Psoas muscle (tissue), 8 donors: Measurements from ENCODE around the gene SCUBE1. TPM values are rescaled to one million over a fixed set of nuclear protein-coding genes. Genes with fewer than 3 reads are reported as not detected.

Experiments
- ATAC-seq, 4 donors: fragments of 200-7000 bp; cut with Tn5 transposase; one replicate each; pipeline ENCODE4 v1.9.1; 2020; ENCODE audit warnings: moderate library complexity in 3 of 4, mild to moderate bottlenecking in 2 of 4
- DNase-seq, 2 donors: peaks; one replicate each; pipeline ENCODE4 v3.0.0-alpha.2; 2020
- H3K27ac ChIP-seq: fragments of 200-600 bp; one replicate; pipeline ENCODE4 v1.8.0; 2022
- H3K27me3 ChIP-seq, 3 donors: fragments of 200-600 bp in 1 of 3; one replicate each; pipeline versions ENCODE4 v1.6.1 to v1.8.0; 2013 to 2022; ENCODE audit warnings: low read length in 2 of 3, mild to moderate bottlenecking in 2 of 3, moderate library complexity in 1 of 3; ENCODE audit not compliant: insufficient read depth in 3 of 3
- H3K36me3 ChIP-seq, 2 donors: fragments of 200-600 bp in 1 of 2; one replicate each; pipeline versions ENCODE4 v1.6.1 to v1.8.0; 2013 to 2022; ENCODE audit warnings: low read depth in 1 of 2, mild to moderate bottlenecking in 1 of 2, moderate library complexity in 1 of 2; ENCODE audit not compliant: insufficient read depth in 1 of 2
- H3K4me1 ChIP-seq: fragments of 200-600 bp; one replicate; pipeline ENCODE4 v1.8.0; 2022
- H3K4me3 ChIP-seq: fragments of 200-600 bp; one replicate; pipeline ENCODE4 v1.8.0; 2022; ENCODE audit warnings: mild to moderate bottlenecking
- H3K9me3 ChIP-seq: fragments of 200-600 bp; one replicate; pipeline ENCODE4 v1.8.0; 2022
- whole genome bisulfite sequencing, 3 donors: extraction: QIAGEN DNeasy Blood & Tissue Kit; methylation state at CpG; one replicate each; pipeline versions ENCODE4 v1.1.6 to v1.1.7; 2013; 5-methylcytosine and 5-hydroxymethylcytosine counted together
- intact Hi-C, 2 donors: fragments of 100-400 bp; cut with DNase I; formaldehyde crosslinking; loops; one replicate each; pipeline versions ENCODE4 v1.11.0 to v1.14.2; 2022
- polyA plus RNA-seq, 3 donors: library from polyadenylated mRNA; stranded (reverse); fragments of 200-250 nt; gene quantifications; one replicate each; pipeline ENCODE4 v1.2.3, GENCODE V29; 2013
- total RNA-seq, 4 donors: library from RNA; stranded (reverse); fragmentation: NEBNext Ultra II Directional in 2 of 4; extraction: Animal tissue kit (Norgen Biotek cat#: 25700) in 2 of 4; gene quantifications; one replicate each; pipeline versions ENCODE4 v1.2.1 to v1.2.4, GENCODE V29; 2021 to 2023
- TF ChIP-seq, protein P1 (sequence below): fragments of 200-600 bp; IDR thresholded peaks from one replicate; pipeline ENCODE4 v1.8.0; 2022; ENCODE audit warnings: antibody characterized with exemption
- donor health status: healthy with polysubstance abuse.
- donor health status: DM: no; HTN: no; CAD: no; lungs with moderate emphysema.
- donor health status: Bipolar disorder and iron deficiency.
- donor health status: healthy.
- donor health status: DM: yes; HTN: yes; CAD: no.
- donor health status: DM: no; HTN: no; CAD: no.
- donor health status: DM: no; HTN: no; CAD: no.
- donor health status: DM: yes; HTN: yes; CAD: no.

The SCUBE1 gene
- total and polyA plus RNA-seq, 7 donors, result 0.04 to 0.19 (median 0.08) TPM

DNA sequence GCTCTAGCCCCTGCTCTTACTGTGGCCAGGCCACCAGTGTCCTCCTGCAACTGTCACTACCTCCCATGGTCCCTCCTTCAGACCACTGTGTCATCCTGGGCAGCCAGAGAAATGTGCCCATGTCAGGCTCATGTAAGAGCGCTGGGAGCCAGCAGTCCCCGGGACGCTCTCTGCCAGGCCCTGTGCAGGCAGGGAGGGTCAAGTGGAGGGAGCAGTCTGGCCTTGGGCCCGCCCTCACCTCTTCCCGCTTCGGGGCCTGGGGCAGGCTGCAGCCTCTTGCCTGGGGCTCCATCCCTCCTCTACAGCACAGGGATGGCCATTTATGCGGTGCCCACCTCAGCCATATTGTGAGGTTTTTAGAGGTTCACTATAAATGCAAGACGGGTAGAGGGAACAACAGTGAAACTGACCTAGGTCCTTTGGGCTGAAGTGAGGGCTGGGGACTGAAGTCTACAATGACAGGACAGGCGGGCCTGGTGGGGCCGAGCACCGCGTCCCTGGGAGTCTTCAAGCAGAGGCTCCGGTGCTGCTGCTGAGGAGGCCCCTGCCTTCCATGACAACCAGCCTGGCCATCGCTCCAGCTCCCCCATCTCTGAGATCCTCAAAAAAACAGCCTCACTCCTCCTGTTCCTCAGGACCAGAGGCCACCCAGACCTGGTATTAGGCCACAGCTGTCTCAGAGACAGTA, 101.3 kb downstream of the SCUBE1 start:
- no peaks in the 10 kb centered on the region for H3K9me3 ChIP-seq
- H3K4me3 ChIP-seq, result no peak overlapping the region
- peaks cover 0 to 33% (median 0%) of the 10 kb centered on the region in 3 donors for H3K27me3 ChIP-seq
- WGBS, 3 donors, result 88 to 91% (median 89%) methylated on average over 12 to 14 of the region's 14 CpGs
- TF ChIP-seq, protein P1, sequence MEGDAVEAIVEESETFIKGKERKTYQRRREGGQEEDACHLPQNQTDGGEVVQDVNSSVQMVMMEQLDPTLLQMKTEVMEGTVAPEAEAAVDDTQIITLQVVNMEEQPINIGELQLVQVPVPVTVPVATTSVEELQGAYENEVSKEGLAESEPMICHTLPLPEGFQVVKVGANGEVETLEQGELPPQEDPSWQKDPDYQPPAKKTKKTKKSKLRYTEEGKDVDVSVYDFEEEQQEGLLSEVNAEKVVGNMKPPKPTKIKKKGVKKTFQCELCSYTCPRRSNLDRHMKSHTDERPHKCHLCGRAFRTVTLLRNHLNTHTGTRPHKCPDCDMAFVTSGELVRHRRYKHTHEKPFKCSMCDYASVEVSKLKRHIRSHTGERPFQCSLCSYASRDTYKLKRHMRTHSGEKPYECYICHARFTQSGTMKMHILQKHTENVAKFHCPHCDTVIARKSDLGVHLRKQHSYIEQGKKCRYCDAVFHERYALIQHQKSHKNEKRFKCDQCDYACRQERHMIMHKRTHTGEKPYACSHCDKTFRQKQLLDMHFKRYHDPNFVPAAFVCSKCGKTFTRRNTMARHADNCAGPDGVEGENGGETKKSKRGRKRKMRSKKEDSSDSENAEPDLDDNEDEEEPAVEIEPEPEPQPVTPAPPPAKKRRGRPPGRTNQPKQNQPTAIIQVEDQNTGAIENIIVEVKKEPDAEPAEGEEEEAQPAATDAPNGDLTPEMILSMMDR, result no peak
- intact Hi-C loops, result no loop called here
- H3K4me1 ChIP-seq, result no peaks in the 10 kb centered on the region
- DNase-seq (no peak), ATAC-seq (no peak)
- no peak overlapping the region for H3K27ac ChIP-seq
- H3K36me3 ChIP-seq, result no peaks in the 10 kb centered on the region

GRCh38 chr22:43241138-43241597, 102.0 kb downstream of the SCUBE1 start:
- no peak overlapping the region for H3K4me3 ChIP-seq
- H3K27ac ChIP-seq, result no peak overlapping the region
- H3K36me3 ChIP-seq, result no peaks in the 10 kb centered on the region
- DNase-seq (no peak), ATAC-seq (no peak)
- no peaks in the 10 kb centered on the region for H3K4me1 ChIP-seq
- H3K27me3 ChIP-seq, result peaks cover 0 to 36% (median 0%) of the 10 kb centered on the region in 3 donors
- no peaks in the 10 kb centered on the region for H3K9me3 ChIP-seq
- intact Hi-C loops, result no loop called here
- TF ChIP-seq, protein P1, result no peak
- WGBS, 3 donors, result 84 to 91% (median 87%) methylated on average over 15 of the region's 15 CpGs

- Histone ChIP-seq H3K4me3 (no peak overlapping the region), H3K36me3 (no peaks in the 10 kb centered on the region), H3K27me3 (peaks cover 0 to 38% (median 2%) of the 10 kb centered on the region in 3 donors), H3K27ac (no peak overlapping the region), H3K9me3 (no peaks in the 10 kb centered on the region), H3K4me1 (no peaks in the 10 kb centered on the region)
- ATAC-seq, result no peak
- TF ChIP-seq, protein P1, result no peak
- 88 to 93% (median 91%) methylated on average over 7 of the region's 7 CpGs for WGBS, 3 donors
- intact Hi-C loops, result no loop called here
- DNase-seq, result no peak
Measured at GRCh38 chr22:43240614-43241013, 102.6 kb downstream of the SCUBE1 start.

GRCh38 chr22:43239956-43240355, 103.2 kb downstream of the SCUBE1 start:
- Histone ChIP-seq H3K4me3 (no peak overlapping the region), H3K27ac (no peak overlapping the region), H3K36me3 (no peaks in the 10 kb centered on the region), H3K27me3 (peaks cover 0 to 38% (median 2%) of the 10 kb centered on the region in 3 donors), H3K4me1 (no peaks in the 10 kb centered on the region), H3K9me3 (no peaks in the 10 kb centered on the region)
- DNase-seq (no peak), ATAC-seq (no peak)
- 56 to 79% (median 66%) methylated on average over 9 of the region's 9 CpGs for WGBS, 3 donors
- intact Hi-C loops, result no loop called here
- TF ChIP-seq, protein P1, result no peak
